HG03354 (cell line): ENCODE measurements around the gene ANP32D.
"Not testable (repeated sequence)": the region's sequence is repeated elsewhere in the genome, so short reads cannot be mapped to it uniquely, and the experiment has no call there.

ENCODE experiments used
- ATAC-seq: cut with Tn5 transposase; IDR thresholded peaks from one replicate; pipeline ENCODE4 v1.9.1; 2021; ENCODE audit warnings: mild to moderate bottlenecking; ENCODE audit not compliant: unreplicated experiment, poor library complexity, severe bottlenecking

Gene ANP32D

DNA sequence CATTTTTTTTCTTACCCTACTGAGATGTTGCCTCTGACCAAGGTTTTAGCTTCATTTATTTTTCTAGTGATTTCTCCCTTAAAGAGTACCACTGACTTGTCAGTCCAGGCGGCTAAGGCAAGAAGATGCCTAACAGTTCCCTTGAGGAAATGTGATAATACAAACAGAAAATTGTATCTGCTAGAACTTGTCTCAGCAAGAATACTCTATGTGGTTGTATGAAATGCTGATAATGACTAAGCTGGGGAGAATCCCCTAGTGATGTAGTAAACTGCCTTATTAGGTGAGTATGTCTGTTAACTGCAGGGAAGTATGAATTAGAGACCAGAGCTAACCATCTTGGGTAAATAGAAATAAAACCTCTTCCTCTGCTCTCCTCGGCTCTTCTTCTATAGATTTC, 16.7 kb downstream of the ANP32D start:
- ATAC-seq = peak; percentile 86

DNA sequence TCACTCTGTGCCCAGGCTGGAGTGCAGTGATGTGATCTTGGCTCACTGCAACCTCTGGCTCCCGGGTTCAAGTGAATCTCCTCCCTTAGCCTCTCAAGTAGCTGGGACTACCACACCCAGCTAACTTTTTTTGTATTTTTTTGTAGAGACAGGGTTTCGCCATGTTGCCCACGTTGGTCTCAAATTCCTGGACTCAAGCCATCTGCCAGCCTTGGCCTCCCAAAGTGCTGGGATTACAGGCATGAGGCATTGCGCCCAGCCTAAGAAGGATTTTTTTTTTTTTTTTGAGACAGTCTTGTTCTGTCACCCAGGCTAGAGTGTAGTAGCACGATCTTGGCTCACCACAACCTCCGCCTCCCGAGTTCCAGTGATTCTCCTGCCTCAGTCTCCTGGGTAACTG, 17.1 kb downstream of the ANP32D start:
- not testable (repeated sequence) for ATAC-seq

DNA sequence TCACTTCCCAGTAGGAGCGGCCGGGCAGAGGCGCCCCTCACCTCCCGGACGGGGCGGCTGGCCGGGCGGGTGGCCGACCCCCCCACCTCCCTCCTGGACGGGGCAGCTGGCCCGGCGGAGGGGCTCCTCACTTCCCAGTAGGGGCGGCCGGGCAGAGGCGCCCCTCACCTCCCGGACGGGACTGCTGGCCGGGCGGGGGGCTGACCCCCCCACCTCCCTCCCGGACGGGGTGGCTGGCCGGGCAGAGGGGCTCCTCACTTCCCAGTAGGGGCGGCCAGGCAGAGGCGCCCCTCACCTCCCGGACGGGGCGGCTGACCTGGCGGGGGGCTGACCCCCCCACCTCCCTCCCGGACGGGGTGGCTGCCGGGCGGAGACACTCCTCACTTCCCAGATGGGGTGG, 27.9 kb downstream of the ANP32D start:
- ATAC-seq = not testable (repeated sequence)

DNA sequence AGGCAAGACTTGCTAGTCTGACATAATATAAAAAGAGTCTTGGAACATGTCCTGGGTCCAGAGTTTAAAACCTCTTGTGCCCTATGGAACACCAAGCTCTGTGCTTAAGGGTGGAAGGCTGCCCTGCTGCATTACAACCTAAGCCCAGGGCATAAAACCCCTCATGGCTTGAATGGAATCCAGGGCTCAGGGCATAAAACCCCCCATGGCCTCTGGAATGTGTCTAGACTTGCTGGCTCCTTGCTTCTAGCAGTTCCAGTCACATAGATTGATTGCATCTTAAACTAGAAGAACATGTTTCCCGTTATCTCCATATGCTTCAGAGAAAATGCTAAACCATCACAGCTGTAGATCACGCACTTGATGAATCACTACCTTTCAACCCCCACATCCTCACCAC, 34.5 kb downstream of the ANP32D start:
- ATAC-seq = not testable (repeated sequence)

DNA sequence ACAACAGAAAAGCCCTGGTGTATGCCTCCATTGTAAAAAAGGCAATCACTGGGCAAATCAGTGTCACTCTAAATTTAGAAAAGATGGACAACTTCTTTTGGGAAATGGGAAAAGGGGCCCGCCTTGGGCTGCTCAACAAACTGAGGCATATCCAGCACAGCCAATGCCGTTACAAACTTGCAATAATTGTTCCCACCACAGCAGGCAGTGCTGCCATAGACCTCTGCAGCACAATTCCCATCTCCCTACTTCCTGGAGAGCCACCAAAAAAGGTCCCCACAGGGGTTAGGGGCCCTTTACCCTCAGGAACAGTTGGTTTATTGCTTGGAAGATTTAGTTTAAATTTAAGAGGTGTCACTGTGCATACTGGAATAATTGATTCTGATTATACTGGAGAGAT, 36.6 kb downstream of the ANP32D start:
- ATAC-seq = no peak

DNA sequence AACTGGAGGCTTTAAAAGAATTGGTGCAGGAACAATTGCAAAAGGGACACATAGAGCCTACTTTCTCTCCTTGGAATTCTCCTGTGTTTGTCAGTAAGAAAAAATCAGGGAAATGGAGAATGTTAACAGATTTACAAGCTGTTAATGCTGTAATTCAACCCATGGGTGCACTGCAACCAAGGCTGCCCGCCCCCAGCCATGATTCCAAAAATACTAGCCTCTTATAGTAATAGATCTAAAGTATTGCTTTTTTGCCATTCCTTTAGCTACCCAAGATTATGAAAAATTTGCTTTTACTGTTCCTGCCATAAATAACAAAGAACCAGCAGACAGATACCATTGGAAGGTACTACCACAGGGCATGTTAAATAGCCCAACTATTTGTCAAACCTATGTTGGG, 37.8 kb downstream of the ANP32D start:
- ATAC-seq = no peak

DNA sequence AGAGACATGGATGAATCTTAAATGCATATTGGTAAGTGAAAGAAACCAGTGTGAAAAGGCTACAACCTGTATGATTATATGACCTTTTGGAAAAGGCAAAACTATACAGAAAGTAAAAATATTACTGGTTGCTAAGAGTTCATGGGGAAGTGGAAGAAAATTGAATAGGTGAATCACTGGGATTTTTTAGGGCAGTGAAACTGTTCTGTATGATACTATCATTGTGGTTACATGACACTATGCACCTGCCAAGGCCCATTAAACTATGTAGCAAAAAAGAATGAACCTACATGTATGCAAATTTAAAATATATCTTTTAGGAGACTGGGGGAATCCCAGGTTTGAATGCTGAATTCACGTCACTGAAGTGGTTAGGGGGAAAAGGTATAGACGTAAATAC, 40.5 kb downstream of the ANP32D start:
- ATAC-seq = peak; percentile 92

DNA sequence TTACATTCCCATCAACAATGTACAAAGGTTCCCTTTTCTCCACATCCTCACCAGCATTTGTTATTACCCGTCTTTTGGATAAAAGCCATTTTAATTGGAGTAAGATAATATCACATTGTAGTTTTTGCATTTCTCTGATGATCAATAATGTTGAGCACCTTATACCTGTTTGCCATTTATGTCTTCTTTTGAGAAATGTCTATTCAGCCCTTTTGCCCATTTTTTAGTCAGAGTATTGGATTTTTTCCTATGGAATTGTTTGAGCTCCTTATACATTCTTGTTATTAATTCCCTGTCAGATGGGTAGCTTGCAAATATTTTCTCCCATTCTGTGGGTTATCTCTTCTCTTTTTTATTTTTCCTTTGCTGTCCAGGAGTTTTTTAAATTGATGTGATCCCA, 42.4 kb downstream of the ANP32D start:
- ATAC-seq = no peak

DNA sequence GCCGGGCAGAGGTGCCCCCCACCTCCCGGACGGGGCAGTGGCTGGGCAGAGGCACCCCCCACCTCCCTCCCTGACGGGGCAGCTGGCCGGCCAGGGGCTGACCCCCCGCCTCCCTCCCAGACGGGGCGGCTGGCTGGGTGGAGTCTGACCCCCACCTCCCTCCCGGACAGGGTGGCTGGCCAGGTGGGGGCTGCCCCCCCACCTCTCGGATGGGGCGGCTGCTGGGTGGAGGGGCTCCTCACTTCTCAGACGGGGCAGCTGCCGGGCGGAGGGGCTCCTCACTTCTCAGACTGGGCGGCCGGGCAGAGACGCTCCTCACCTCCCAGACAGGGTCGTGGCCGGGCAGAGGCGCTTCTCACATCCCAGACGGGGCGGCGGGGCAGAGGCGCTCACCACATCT, 48.0 kb downstream of the ANP32D start:
- not testable (repeated sequence) for ATAC-seq
